Measurements from ENCODE around the gene SNX18.

DNA sequence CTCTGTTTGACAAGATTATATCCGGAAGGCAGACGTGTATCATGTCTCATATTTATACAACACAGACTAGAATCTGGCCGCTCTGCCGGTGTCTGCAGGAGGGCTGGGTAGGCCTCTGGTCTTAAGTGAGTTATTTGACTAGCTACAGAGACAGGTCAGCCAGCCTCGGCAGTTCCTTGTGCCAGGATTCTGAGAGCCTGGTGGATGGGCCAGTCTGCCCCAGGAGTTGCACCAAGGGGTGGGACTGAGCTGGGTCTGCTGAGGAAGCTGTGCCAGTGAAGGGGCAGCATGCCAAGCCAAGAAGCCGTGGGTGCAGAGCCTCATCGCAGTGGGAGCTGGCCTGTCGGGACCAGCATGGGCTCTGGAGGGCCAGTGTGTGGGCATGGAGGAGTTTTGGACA, 7.1 kb downstream of the SNX18 start:
- TF ChIP-seq, protein P1, sequence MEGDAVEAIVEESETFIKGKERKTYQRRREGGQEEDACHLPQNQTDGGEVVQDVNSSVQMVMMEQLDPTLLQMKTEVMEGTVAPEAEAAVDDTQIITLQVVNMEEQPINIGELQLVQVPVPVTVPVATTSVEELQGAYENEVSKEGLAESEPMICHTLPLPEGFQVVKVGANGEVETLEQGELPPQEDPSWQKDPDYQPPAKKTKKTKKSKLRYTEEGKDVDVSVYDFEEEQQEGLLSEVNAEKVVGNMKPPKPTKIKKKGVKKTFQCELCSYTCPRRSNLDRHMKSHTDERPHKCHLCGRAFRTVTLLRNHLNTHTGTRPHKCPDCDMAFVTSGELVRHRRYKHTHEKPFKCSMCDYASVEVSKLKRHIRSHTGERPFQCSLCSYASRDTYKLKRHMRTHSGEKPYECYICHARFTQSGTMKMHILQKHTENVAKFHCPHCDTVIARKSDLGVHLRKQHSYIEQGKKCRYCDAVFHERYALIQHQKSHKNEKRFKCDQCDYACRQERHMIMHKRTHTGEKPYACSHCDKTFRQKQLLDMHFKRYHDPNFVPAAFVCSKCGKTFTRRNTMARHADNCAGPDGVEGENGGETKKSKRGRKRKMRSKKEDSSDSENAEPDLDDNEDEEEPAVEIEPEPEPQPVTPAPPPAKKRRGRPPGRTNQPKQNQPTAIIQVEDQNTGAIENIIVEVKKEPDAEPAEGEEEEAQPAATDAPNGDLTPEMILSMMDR (conservative IDR thresholded peaks at IDR 0.05): no peak
- TF ChIP-seq ZFX (IDR thresholded peaks at IDR 0.05): no peak

Data from C4-2B (cell line).